ENCODE data around the gene BRD8. TPM values are rescaled to one million over a fixed set of nuclear protein-coding genes. Genes with fewer than 3 reads are reported as not detected.
"Not testable (repeated sequence)": the region's sequence is repeated elsewhere in the genome, so short reads cannot be mapped to it uniquely, and the experiment has no call there.

Gene BRD8
- total RNA-seq, 2 donors from 2014 or later = 34.7 to 71.7 TPM

DNA sequence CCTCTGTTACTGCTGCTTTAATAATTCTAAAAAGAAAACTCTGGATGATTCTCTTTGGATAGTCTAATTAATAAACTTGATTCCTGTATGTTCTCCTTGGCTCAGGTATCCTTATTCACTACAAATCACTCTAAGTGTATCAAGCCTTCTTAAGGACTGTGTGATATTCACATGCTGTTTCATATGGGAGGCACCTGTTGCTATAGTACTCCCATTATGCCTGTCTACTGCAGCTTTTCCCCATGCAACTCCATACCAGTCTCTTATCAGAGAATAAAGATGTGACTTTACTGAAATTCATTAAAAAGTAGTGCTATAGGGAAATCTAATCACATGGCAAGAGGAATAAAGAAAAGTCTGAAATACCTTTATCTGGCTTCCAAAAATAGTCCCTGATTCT, 14.7 kb downstream of the BRD8 start:
- peaks cover 90% of the 10 kb centered on the region for H3K36me3 ChIP-seq
- no peaks in the 10 kb centered on the region for H3K27me3 ChIP-seq (replicated peaks; ENCODE audit: insufficient read depth)
- no peaks in the 10 kb centered on the region for H3K9me3 ChIP-seq
- DNase-seq (ENCODE audit: low spot score) = no peak
- TF ChIP-seq CTCF (IDR thresholded peaks at IDR 0.05) = no peak
- no peak overlapping the region for H3K4me3 ChIP-seq
- no peak for ATAC-seq (ENCODE audit: insufficient number of reproducible peaks, low FRiP score, low read depth)
- H3K4me1 ChIP-seq (ENCODE audit: control insufficient read depth in 1 of 2, low read depth in 2 of 2) = no peaks in the 10 kb centered on the region
- H3K27ac ChIP-seq = no peak overlapping the region

DNA sequence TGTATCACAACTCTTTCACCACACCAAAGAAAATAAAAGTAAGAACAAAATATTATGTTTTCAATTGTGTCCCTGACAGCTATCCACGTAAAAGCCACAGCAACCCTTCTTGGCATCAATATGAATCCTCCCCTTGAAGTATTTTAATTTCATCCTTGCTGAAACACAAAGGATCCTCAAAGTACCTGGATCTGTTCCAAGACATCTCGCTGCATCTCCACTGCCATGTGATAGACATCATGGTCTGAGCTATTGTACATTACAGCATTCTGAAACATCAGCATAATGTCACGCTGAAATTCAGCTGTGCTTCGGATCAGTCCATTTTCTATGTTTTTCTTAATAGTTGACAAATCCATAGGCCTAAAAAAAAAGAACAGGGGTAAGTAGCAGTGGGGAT, 17.7 kb downstream of the BRD8 start:
- no peak for ATAC-seq (ENCODE audit: insufficient number of reproducible peaks, low FRiP score, low read depth)
- Histone ChIP-seq H3K36me3 (peaks cover 88% of the 10 kb centered on the region), H3K9me3 (no peaks in the 10 kb centered on the region), H3K27me3 (replicated peaks; ENCODE audit: insufficient read depth) (no peaks in the 10 kb centered on the region), H3K4me1 (ENCODE audit: control insufficient read depth in 1 of 2, low read depth in 2 of 2) (no peaks in the 10 kb centered on the region), H3K27ac (no peak overlapping the region), H3K4me3 (no peak overlapping the region)
- no peak for DNase-seq (ENCODE audit: low spot score)
- no peak for TF ChIP-seq CTCF (IDR thresholded peaks at IDR 0.05)

GRCh38 chr5:138159666-138160065, 18.8 kb downstream of the BRD8 start:
- H3K27ac ChIP-seq = no peak overlapping the region
- no peaks in the 10 kb centered on the region for H3K27me3 ChIP-seq (replicated peaks; ENCODE audit: insufficient read depth)
- no peaks in the 10 kb centered on the region for H3K9me3 ChIP-seq
- H3K4me1 ChIP-seq (ENCODE audit: control insufficient read depth in 1 of 2, low read depth in 2 of 2) = no peaks in the 10 kb centered on the region
- no peak overlapping the region for H3K4me3 ChIP-seq
- DNase-seq (ENCODE audit: low spot score) (no peak), ATAC-seq (ENCODE audit: insufficient number of reproducible peaks, low FRiP score, low read depth) (no peak)
- peaks cover 77% of the 10 kb centered on the region for H3K36me3 ChIP-seq
- TF ChIP-seq CTCF (IDR thresholded peaks at IDR 0.05) = no peak

GRCh38 chr5:138157626-138158025, 20.8 kb downstream of the BRD8 start:
- Histone ChIP-seq H3K9me3 (no peaks in the 10 kb centered on the region), H3K27me3 (replicated peaks; ENCODE audit: insufficient read depth) (no peaks in the 10 kb centered on the region), H3K4me3 (no peak overlapping the region), H3K4me1 (ENCODE audit: control insufficient read depth in 1 of 2, low read depth in 2 of 2) (no peaks in the 10 kb centered on the region), H3K27ac (no peak overlapping the region), H3K36me3 (peaks cover 58% of the 10 kb centered on the region)
- TF ChIP-seq CTCF (IDR thresholded peaks at IDR 0.05) = no peak
- ATAC-seq (ENCODE audit: insufficient number of reproducible peaks, low FRiP score, low read depth) = no peak
- no peak for DNase-seq (ENCODE audit: low spot score)

- not testable (repeated sequence) for H3K4me3 ChIP-seq; H3K4me1 ChIP-seq (ENCODE audit: control insufficient read depth in 1 of 2, low read depth in 2 of 2); DNase-seq (ENCODE audit: low spot score); H3K27ac ChIP-seq; ATAC-seq (ENCODE audit: insufficient number of reproducible peaks, low FRiP score, low read depth); H3K9me3 ChIP-seq; H3K27me3 ChIP-seq (replicated peaks; ENCODE audit: insufficient read depth)
- peaks cover 43% of the 10 kb centered on the region for H3K36me3 ChIP-seq
Measured at GRCh38 chr5:138155977-138156376, 22.5 kb downstream of the BRD8 start.

DNA sequence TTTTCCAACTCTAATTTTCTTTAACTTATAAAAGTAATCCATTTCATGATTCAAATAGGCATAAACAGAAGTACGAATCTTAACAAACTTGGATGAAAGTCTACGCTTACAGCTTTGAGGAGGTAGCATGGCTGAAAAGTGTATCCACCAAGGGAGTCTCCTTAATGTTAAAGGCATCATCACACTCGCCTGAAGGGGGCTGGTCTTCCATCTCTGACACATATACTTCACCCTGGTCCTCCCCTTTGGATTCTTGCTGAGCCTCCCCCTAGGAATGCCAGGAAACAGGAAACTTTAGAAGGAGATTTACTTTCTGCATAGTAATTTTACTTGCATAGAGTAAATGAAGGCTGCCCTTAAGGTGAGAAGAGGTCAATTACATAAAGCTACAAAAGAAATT, 28.9 kb downstream of the BRD8 start:
- no peak for ATAC-seq (ENCODE audit: insufficient number of reproducible peaks, low FRiP score, low read depth)
- H3K27me3 ChIP-seq (replicated peaks; ENCODE audit: insufficient read depth) = no peaks in the 10 kb centered on the region
- H3K4me3 ChIP-seq = no peak overlapping the region
- no peak for TF ChIP-seq CTCF (IDR thresholded peaks at IDR 0.05)
- DNase-seq (ENCODE audit: low spot score) = no peak
- H3K27ac ChIP-seq = no peak overlapping the region
- no peaks in the 10 kb centered on the region for H3K4me1 ChIP-seq (ENCODE audit: control insufficient read depth in 1 of 2, low read depth in 2 of 2)
- H3K9me3 ChIP-seq = no peaks in the 10 kb centered on the region
- no peaks in the 10 kb centered on the region for H3K36me3 ChIP-seq

Data from thoracic aorta (tissue), 2 donors.